Thyroid gland (tissue), 4 donors: ENCODE measurements around the gene OR2A25.

Source experiments
- POLR2A ChIP-seq, 2 donors: fragments of 450-650 bp; IDR thresholded peaks; one replicate each; pipeline ENCODE4 v1.6.1; 2017; ENCODE audit warnings: antibody characterized with exemption in 2 of 2, mild to moderate bottlenecking in 2 of 2, moderate library complexity in 1 of 2
- TF ChIP-seq, protein P1 (sequence below), 6 experiments: fragments of 200-600 bp in 3 of 6; fragments of 450-650 bp in 3 of 6; sonication (generic) in 3 of 6; IDR thresholded peaks; one replicate each; pipeline ENCODE4 v1.5.1; 2016 to 2019; ENCODE audit warnings: antibody characterized with exemption in 6 of 6, mild to moderate bottlenecking in 2 of 6, inconsistent platforms in 1 of 6, moderate library complexity in 1 of 6

GRCh38 chr7:144090667-144091066 lies 21.1 kb downstream of the OR2A25 start:
- TF ChIP-seq, protein P1, sequence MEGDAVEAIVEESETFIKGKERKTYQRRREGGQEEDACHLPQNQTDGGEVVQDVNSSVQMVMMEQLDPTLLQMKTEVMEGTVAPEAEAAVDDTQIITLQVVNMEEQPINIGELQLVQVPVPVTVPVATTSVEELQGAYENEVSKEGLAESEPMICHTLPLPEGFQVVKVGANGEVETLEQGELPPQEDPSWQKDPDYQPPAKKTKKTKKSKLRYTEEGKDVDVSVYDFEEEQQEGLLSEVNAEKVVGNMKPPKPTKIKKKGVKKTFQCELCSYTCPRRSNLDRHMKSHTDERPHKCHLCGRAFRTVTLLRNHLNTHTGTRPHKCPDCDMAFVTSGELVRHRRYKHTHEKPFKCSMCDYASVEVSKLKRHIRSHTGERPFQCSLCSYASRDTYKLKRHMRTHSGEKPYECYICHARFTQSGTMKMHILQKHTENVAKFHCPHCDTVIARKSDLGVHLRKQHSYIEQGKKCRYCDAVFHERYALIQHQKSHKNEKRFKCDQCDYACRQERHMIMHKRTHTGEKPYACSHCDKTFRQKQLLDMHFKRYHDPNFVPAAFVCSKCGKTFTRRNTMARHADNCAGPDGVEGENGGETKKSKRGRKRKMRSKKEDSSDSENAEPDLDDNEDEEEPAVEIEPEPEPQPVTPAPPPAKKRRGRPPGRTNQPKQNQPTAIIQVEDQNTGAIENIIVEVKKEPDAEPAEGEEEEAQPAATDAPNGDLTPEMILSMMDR (IDR thresholded peaks at IDR 0.05) = no peak
- no peak for TF ChIP-seq POLR2A (IDR thresholded peaks at IDR 0.05)
